A549 (cell line): ENCODE data around the gene YAF2. TPM values are rescaled to one million over a fixed set of nuclear protein-coding genes. Genes with fewer than 3 reads are reported as not detected.

Experiments used
- ATAC-seq, 2 experiments: fragments of 200-7000 bp in 1 of 2; fragments of >200 bp in 1 of 2; cut with Nextera tagmentation in 1 of 2; cut with Tn5 transposase in 1 of 2; 3 replicates each; pipeline versions ENCODE4 v1.8.0 to v1.9.1; 2018 to 2020; ENCODE audit warnings: mild to moderate bottlenecking in 1 of 2, moderate library complexity in 1 of 2
- CTCF ChIA-PET: fragments of 300-600 bp; sonication (Branson Sonifier 250); formaldehyde crosslinking; extraction: SDS; loops from one replicate; lab custom pipeline; 2021; ENCODE audit warnings: antibody characterized with exemption, inconsistent platforms; lab: Yijun Ruan, JAX
- POLR2A ChIA-PET: fragments of 350-600 bp; formaldehyde crosslinking; extraction: SDS; loops from one replicate; lab custom pipeline; 2021; ENCODE audit warnings: antibody characterized with exemption, inconsistent platforms; lab: Yijun Ruan, JAX
- DNase-seq, 2 experiments: peaks; one replicate each; pipeline versions ENCODE4 v3.0.0 to v3.0.0-alpha.2; 2011 to 2016; ENCODE audit warnings: low read depth in 1 of 2, low spot score in 1 of 2
- FAIRE-seq: peaks from 2 replicates; lab custom pipeline; 2011; peaks lifted over from hg19 to GRCh38; lab: Jason Lieb, UNC
- H3K27ac ChIP-seq, 2 experiments: fragments of >200 bp; sonication (Bioruptor Twin); formaldehyde crosslinking; 3 replicates each; pipeline ENCODE4 v1.5.1; 2016 to 2017
- H3K4me1 ChIP-seq: fragments of >200 bp; sonication (Bioruptor Twin); formaldehyde crosslinking; 3 replicates; pipeline ENCODE4 v1.6.1; 2016
- H3K4me2 ChIP-seq: fragments of >200 bp; sonication (Bioruptor Twin); formaldehyde crosslinking; 3 replicates; pipeline ENCODE4 v1.6.1; 2016
- H3K4me3 ChIP-seq: fragments of >200 bp; sonication (Bioruptor Twin); formaldehyde crosslinking; 3 replicates; pipeline ENCODE4 v1.5.1; 2016
- H3K9me3 ChIP-seq: fragments of >200 bp; sonication (Bioruptor Twin); formaldehyde crosslinking; 3 replicates; pipeline ENCODE4 v1.6.1; 2016
- CBX2 ChIP-seq: fragments of 200-600 bp; sonication (generic); IDR thresholded peaks from 2 replicates; pipeline ENCODE4 v1.6.1; 2016; ENCODE audit warnings: low read depth, mild to moderate bottlenecking, borderline replicate concordance
- CEBPB ChIP-seq, 2 experiments: fragments of >200 bp in 1 of 2; sonication (Bioruptor Twin) in 1 of 2; formaldehyde crosslinking in 1 of 2; IDR thresholded peaks; 2 replicates each; pipeline ENCODE4 v1.6.1; 2012 to 2016
- CHD4 ChIP-seq: fragments of 200-600 bp; sonication (generic); IDR thresholded peaks from 2 replicates; pipeline ENCODE4 v1.6.1; 2016; ENCODE audit warnings: antibody characterized with exemption, mild to moderate bottlenecking, borderline replicate concordance
- E2F6 ChIP-seq: IDR thresholded peaks from 2 replicates; pipeline ENCODE4 v1.6.1; 2012; ENCODE audit warnings: low read depth, borderline replicate concordance
- EHF ChIP-seq: fragments of 250-450 bp; sonication (Bioruptor Pico); IDR thresholded peaks from 2 replicates; pipeline ENCODE4 v1.5.0; 2020; ENCODE audit warnings: mild to moderate bottlenecking
- EHMT2 ChIP-seq: fragments of 200-600 bp; sonication (generic); IDR thresholded peaks from 2 replicates; pipeline ENCODE4 v1.6.1; 2016; ENCODE audit warnings: antibody characterized with exemption, low read depth, mild to moderate bottlenecking, moderate library complexity
- FOSL2 ChIP-seq, 2 experiments: fragments of 450-650 bp in 1 of 2; fragments of >200 bp in 1 of 2; sonication (Bioruptor Twin) in 1 of 2; formaldehyde crosslinking; IDR thresholded peaks; 2 replicates each; pipeline versions ENCODE4 v1.5.0 to v1.6.1; 2016 to 2020; ENCODE audit warnings: mild to moderate bottlenecking in 1 of 2, moderate library complexity in 1 of 2
- HEYL ChIP-seq: fragments of 250-450 bp; sonication (Bioruptor Pico); IDR thresholded peaks from 2 replicates; pipeline ENCODE4 v1.8.0; 2021; ENCODE audit warnings: mild to moderate bottlenecking, moderate library complexity
- JUN ChIP-seq, 2 experiments: fragments of >200 bp; sonication (Bioruptor Twin); formaldehyde crosslinking; IDR thresholded peaks; 2 replicates in 1 of 2; 3 replicates in 1 of 2; pipeline ENCODE4 v1.6.1; 2016 to 2017
- MAFK ChIP-seq: fragments of 450-650 bp; IDR thresholded peaks from 2 replicates; pipeline ENCODE4 v1.6.1; 2014; ENCODE audit not compliant: partially characterized antibody
- MYC ChIP-seq: IDR thresholded peaks from 2 replicates; pipeline ENCODE4 v1.6.1; 2012; ENCODE audit warnings: mild to moderate bottlenecking, inconsistent platforms, low read length, improper control_type of control experiment, borderline replicate concordance
- NFE2L2 ChIP-seq: fragments of 150-350 bp; conservative IDR thresholded peaks from 2 replicates; pipeline ENCODE4 v1.6.1; 2014; ENCODE audit warnings: low read length
- PHF8 ChIP-seq: fragments of 200-600 bp; sonication (generic); IDR thresholded peaks from 2 replicates; pipeline ENCODE4 v1.6.1; 2016; ENCODE audit warnings: low read depth, mild to moderate bottlenecking, antibody characterized with exemption, moderate library complexity, borderline replicate concordance
- POLR2A ChIP-seq: IDR thresholded peaks from 2 replicates; pipeline ENCODE4 v1.6.1; 2012; ENCODE audit warnings: mild to moderate bottlenecking, low read length
- POLR2AphosphoS2 ChIP-seq: conservative IDR thresholded peaks from 2 replicates; pipeline ENCODE4 v1.6.1; 2012; ENCODE audit warnings: low read length, improper control_type of control experiment, inconsistent platforms
- RAD21 ChIP-seq, 2 experiments: fragments of >200 bp in 1 of 2; sonication (Bioruptor Twin) in 1 of 2; formaldehyde crosslinking in 1 of 2; IDR thresholded peaks in 1 of 2; conservative IDR thresholded peaks in 1 of 2; 2 replicates in 1 of 2; 3 replicates in 1 of 2; pipeline ENCODE4 v1.6.1; 2012 to 2018; ENCODE audit warnings: inconsistent platforms in 1 of 2
- TP53 ChIP-seq: fragments of 250-450 bp; sonication (Bioruptor Pico); IDR thresholded peaks from 2 replicates; pipeline ENCODE4 v1.5.0; 2021; ENCODE audit warnings: mild to moderate bottlenecking, moderate library complexity
- USF2 ChIP-seq: fragments of 450-650 bp; IDR thresholded peaks from 2 replicates; pipeline ENCODE4 v1.6.1; 2014; ENCODE audit warnings: antibody characterized with exemption
- ZFP36 ChIP-seq: fragments of 450-650 bp; IDR thresholded peaks from 2 replicates; pipeline ENCODE4 v1.6.1; 2014; ENCODE audit warnings: borderline replicate concordance; ENCODE audit not compliant: partially characterized antibody
- ZNF302 ChIP-seq: fragments of 250-450 bp; sonication (Bioruptor Pico); IDR thresholded peaks from 2 replicates; pipeline ENCODE4 v1.9.0; 2021; ENCODE audit warnings: inconsistent platforms, mild to moderate bottlenecking, moderate library complexity
- WGBS: methylation state at CpG from one replicate; pipeline ENCODE4 v1.1.6; 2017; ENCODE audit errors: missing lambda C conversion rate; 5-methylcytosine and 5-hydroxymethylcytosine counted together
- polyA minus RNA-seq: library from RNA; depleted of rRNA, polyadenylated mRNA; stranded (reverse); fragments of >200 nt; gene quantifications from 2 replicates; pipeline ENCODE4 v1.2.3, GENCODE V29; 2011; rRNA and poly(A)+ RNA removed
- polyA plus RNA-seq, 4 experiments: library from polyadenylated mRNA; depleted of rRNA in 3 of 4; stranded (reverse); fragments of >200 nt; fragmentation: RNase III in 1 of 4; extraction: RNeasy Plus Mini Kit Qiagen cat#74134 plus additional on column Dnase treatment in 1 of 4; gene quantifications; 2 replicates in 3 of 4; 3 replicates in 1 of 4; pipeline ENCODE4 v1.2.3, GENCODE V29; 2011 to 2017
- TF ChIP-seq, protein P1 (sequence below): IDR thresholded peaks from 2 replicates; pipeline ENCODE4 v1.6.1; 2012
- TF ChIP-seq, protein P2 (sequence below): fragments of >200 bp; sonication (Bioruptor Twin); formaldehyde crosslinking; IDR thresholded peaks from 3 replicates; pipeline ENCODE4 v1.6.1; 2016
- TF ChIP-seq, protein P3 (sequence below): fragments of 150-350 bp; IDR thresholded peaks from 2 replicates; pipeline ENCODE4 v1.6.1; 2014; ENCODE audit warnings: low read depth, mild to moderate bottlenecking, low read length
- TF ChIP-seq, protein P4 (sequence below): fragments of 250-450 bp; sonication (Bioruptor Pico); IDR thresholded peaks from 2 replicates; pipeline ENCODE4 v1.5.0; 2021; ENCODE audit warnings: mild to moderate bottlenecking, moderate library complexity, borderline replicate concordance

YAF2 gene, protein sequence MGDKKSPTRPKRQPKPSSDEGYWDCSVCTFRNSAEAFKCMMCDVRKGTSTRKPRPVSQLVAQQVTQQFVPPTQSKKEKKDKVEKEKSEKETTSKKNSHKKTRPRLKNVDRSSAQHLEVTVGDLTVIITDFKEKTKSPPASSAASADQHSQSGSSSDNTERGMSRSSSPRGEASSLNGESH
- polyA plus RNA-seq (2011; rRNA removed) (39.7 and 49.2 TPM in 2 replicates), polyA plus RNA-seq (2017; fragmentation: RNase III; extraction: RNeasy Plus Mini Kit Qiagen cat#74134 plus additional on column Dnase treatment) (18.7 to 21.5 TPM (median 19.7 TPM) in 3 replicates), polyA minus RNA-seq (13.1 and 18.4 TPM in 2 replicates)
- polyA plus RNA-seq (2012; cell fraction: cytosol; rRNA removed), result 11.0 TPM in 2 replicates
- 6.5 and 12.0 TPM in 2 replicates for polyA plus RNA-seq (2012; cell fraction: nucleus; rRNA removed)

GRCh38 chr12:42238240-42239140 is at the start of gene YAF2:
Gene YAF2 (minus strand): TSS chr12:42238248. CDS start chr12:42238180, 68 bp downstream.
- ChIA-PET POLR2A (interaction anchor here (0.7 to 1.2 kb wide), 3 partner anchors 36 to 991 kb away, joined by 3 to 5 read pairs (median 4); no protein-coding TSS in a partner anchor), CTCF (interaction anchor here (0.8 to 1.0 kb wide), 2 partner anchors 30 to 114 kb away, joined by 4 to 6 read pairs; no protein-coding TSS in a partner anchor)
- Histone ChIP-seq H3K4me1 (peaks cover 27% of the 10 kb centered on the region), H3K9me3 (no peaks in the 10 kb centered on the region), H3K27ac (peak within 1 kb of the TSS; percentile 99), H3K4me2 (peak within 1 kb of the TSS; percentile 89), H3K4me3 (peak within 1 kb of the TSS; percentile 99)
- DNase-seq, result peak; percentile 81 to 92
- WGBS, result 11% methylated on average over 20 of the region's 69 CpGs
- peak; percentile 92 to 93 for ATAC-seq
- peak; percentile 43 for TF ChIP-seq PHF8
- 0 out of 2 replicates have a peak, but pooled peaks have one; percentile 8 for TF ChIP-seq MYC
- peak; percentile 59 for TF ChIP-seq USF2
- TF ChIP-seq POLR2A, result peak; percentile 44; the same call in 1 of the 2 replicates
- TF ChIP-seq MAFK, result no peak
- TF ChIP-seq, protein P1, sequence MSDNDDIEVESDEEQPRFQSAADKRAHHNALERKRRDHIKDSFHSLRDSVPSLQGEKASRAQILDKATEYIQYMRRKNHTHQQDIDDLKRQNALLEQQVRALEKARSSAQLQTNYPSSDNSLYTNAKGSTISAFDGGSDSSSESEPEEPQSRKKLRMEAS, result peak; percentile 57
- peak in 1 of 2 experiments; percentile 43; a peak in 2 of 5 replicates for TF ChIP-seq JUN (IDR thresholded peaks at IDR 0.05)
- TF ChIP-seq, protein P2, sequence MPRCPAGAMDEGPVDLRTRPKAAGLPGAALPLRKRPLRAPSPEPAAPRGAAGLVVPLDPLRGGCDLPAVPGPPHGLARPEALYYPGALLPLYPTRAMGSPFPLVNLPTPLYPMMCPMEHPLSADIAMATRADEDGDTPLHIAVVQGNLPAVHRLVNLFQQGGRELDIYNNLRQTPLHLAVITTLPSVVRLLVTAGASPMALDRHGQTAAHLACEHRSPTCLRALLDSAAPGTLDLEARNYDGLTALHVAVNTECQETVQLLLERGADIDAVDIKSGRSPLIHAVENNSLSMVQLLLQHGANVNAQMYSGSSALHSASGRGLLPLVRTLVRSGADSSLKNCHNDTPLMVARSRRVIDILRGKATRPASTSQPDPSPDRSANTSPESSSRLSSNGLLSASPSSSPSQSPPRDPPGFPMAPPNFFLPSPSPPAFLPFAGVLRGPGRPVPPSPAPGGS, result 0 out of 3 replicates have a peak, but pooled peaks have one; percentile 23
- 0 out of 5 replicates have a peak, but pooled peaks of 1 of the 2 experiments have one; percentile 8 for TF ChIP-seq RAD21 (conservative IDR thresholded peaks at IDR 0.05 in 1 of 2, IDR thresholded peaks at IDR 0.05 in 1 of 2)
- no peak for TF ChIP-seq EHF (CRISPR knock-in tag)
- TF ChIP-seq EHMT2, result no peak
- TF ChIP-seq TP53 (CRISPR knock-in tag), result 0 out of 2 replicates have a peak, but pooled peaks have one; percentile 13
- no peak for TF ChIP-seq NFE2L2
- no peak for TF ChIP-seq POLR2AphosphoS2
- TF ChIP-seq E2F6, result peak; percentile 45; the same call in 1 of the 2 replicates
- no peak for TF ChIP-seq CHD4
- FAIRE-seq, result no peak

DNA sequence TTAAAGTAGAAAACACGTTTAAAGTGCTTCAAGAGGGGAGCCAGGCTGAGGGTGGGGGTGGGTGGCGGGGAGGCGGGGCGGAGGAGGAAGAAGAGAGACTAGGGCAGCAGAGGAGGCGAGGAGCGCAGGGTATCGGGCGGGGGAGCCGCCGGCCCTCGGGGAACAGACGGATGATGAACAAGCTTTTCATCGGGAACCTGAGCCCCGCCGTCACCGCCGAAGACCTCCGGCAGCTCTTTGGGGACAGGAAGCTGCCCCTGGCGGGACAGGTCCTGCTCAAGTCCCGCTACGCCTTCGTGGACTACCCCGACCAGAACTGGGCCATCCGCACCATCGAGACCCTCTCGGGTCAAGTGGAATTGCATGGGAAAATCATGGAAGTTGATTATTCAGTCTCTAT is 48.7 kb upstream of the YAF2 start:
- TF ChIP-seq, protein P3, sequence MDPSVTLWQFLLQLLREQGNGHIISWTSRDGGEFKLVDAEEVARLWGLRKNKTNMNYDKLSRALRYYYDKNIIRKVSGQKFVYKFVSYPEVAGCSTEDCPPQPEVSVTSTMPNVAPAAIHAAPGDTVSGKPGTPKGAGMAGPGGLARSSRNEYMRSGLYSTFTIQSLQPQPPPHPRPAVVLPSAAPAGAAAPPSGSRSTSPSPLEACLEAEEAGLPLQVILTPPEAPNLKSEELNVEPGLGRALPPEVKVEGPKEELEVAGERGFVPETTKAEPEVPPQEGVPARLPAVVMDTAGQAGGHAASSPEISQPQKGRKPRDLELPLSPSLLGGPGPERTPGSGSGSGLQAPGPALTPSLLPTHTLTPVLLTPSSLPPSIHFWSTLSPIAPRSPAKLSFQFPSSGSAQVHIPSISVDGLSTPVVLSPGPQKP, result no peak
- TF ChIP-seq ZNF302 (CRISPR knock-in tag) (no peak), CBX2 (no peak), FOSL2 (IDR thresholded peaks at IDR 0.05) (no peak), FOSL2 (CRISPR knock-in tag; IDR thresholded peaks at IDR 0.05) (no peak), ZFP36 (no peak), EHMT2 (no peak), JUN (IDR thresholded peaks at IDR 0.05) (no peak), HEYL (CRISPR knock-in tag) (no peak), CEBPB (IDR thresholded peaks at IDR 0.05) (no peak)
- TF ChIP-seq, protein P4, sequence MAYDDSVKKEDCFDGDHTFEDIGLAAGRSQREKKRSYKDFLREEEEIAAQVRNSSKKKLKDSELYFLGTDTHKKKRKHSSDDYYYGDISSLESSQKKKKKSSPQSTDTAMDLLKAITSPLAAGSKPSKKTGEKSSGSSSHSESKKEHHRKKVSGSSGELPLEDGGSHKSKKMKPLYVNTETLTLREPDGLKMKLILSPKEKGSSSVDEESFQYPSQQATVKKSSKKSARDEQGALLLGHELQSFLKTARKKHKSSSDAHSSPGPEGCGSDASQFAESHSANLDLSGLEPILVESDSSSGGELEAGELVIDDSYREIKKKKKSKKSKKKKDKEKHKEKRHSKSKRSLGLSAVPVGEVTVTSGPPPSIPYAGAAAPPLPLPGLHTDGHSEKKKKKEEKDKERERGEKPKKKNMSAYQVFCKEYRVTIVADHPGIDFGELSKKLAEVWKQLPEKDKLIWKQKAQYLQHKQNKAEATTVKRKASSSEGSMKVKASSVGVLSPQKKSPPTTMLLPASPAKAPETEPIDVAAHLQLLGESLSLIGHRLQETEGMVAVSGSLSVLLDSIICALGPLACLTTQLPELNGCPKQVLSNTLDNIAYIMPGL (CRISPR knock-in tag), result no peak
- DNase-seq (no peak), ATAC-seq (no peak), FAIRE-seq (no peak)
- no peaks in the 10 kb centered on the region for H3K9me3 ChIP-seq
- no peak overlapping the region for H3K27ac ChIP-seq
- H3K4me1 ChIP-seq, result no peaks in the 10 kb centered on the region
- ChIA-PET POLR2A (no interaction called here), CTCF (interaction anchor here (1.1 kb wide), 1 partner anchor 9 kb away, joined by 3 read pairs; no protein-coding TSS in a partner anchor)
- WGBS, result 77% methylated on average over 23 of the region's 26 CpGs
- H3K4me3 ChIP-seq, result no peak overlapping the region
- H3K4me2 ChIP-seq, result no peak overlapping the region
